Fibroblast of mammary gland (primary cell): ENCODE results near the gene LCLAT1.
A peak's percentile ranks its signal among the peaks of the same experiment; 100 is the strongest.

Experiments
- DNase-seq: peaks from one replicate; pipeline ENCODE4 v3.0.0-alpha.2; 2010; ENCODE audit warnings: low read depth
- H3K4me3 ChIP-seq: 2 replicates; pipeline ENCODE4 v1.5.1; 2011; ENCODE audit warnings: low read depth, mild to moderate bottlenecking, low read length, moderate library complexity; ENCODE audit not compliant: control insufficient read depth
- TF ChIP-seq, protein P1 (sequence below): conservative IDR thresholded peaks from 2 replicates; pipeline ENCODE4 v1.5.1; 2011; ENCODE audit warnings: low read depth, low read length, inconsistent platforms; ENCODE audit not compliant: control insufficient read depth, insufficient read depth

Gene LCLAT1

GRCh38 chr2:30412684-30413570 lies 34.1 kb upstream of the LCLAT1 start:
- TF ChIP-seq, protein P1, sequence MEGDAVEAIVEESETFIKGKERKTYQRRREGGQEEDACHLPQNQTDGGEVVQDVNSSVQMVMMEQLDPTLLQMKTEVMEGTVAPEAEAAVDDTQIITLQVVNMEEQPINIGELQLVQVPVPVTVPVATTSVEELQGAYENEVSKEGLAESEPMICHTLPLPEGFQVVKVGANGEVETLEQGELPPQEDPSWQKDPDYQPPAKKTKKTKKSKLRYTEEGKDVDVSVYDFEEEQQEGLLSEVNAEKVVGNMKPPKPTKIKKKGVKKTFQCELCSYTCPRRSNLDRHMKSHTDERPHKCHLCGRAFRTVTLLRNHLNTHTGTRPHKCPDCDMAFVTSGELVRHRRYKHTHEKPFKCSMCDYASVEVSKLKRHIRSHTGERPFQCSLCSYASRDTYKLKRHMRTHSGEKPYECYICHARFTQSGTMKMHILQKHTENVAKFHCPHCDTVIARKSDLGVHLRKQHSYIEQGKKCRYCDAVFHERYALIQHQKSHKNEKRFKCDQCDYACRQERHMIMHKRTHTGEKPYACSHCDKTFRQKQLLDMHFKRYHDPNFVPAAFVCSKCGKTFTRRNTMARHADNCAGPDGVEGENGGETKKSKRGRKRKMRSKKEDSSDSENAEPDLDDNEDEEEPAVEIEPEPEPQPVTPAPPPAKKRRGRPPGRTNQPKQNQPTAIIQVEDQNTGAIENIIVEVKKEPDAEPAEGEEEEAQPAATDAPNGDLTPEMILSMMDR: no peak
- DNase-seq: no peak
- no peak overlapping the region for H3K4me3 ChIP-seq

GRCh38 chr2:30414961-30415360 lies 32.1 kb upstream of the LCLAT1 start:
- H3K4me3 ChIP-seq: no peak overlapping the region
- no peak for DNase-seq
- TF ChIP-seq, protein P1: no peak

GRCh38 chr2:30417253-30417652 lies 29.8 kb upstream of the LCLAT1 start:
- H3K4me3 ChIP-seq: no peak overlapping the region
- TF ChIP-seq, protein P1: no peak
- DNase-seq: peak; percentile 72

DNA sequence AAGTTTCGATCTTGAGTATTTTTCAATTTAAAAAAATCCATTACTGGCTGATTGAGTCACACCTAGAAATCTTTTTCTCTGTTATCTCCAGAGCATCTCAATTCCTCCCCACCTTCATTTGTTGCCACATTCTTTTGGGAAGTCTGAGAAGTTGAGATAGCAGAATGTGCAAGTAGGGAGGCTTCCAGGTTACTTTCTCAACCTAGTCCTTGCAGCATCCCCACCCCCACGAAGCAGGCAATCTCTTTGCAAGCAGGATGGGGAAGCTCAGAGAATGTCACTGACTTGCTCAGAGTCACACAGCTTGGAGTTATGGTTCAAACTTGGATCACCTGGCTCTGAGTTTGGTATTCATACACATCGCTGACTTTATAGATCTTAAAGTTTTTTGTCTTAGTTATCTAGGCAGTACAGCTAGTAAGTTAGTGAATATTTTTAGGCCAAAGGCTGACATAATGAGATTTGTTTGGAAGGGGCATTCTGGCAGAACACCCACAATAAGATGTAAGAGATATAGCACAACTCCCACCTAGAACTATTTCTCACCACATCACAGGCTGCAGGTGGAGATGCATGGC lies 25.9 kb upstream of the LCLAT1 start:
- H3K4me3 ChIP-seq: no peak overlapping the region
- no peak for DNase-seq
- TF ChIP-seq, protein P1: no peak

GRCh38 chr2:30421604-30422443 lies 25.2 kb upstream of the LCLAT1 start:
- no peak overlapping the region for H3K4me3 ChIP-seq
- TF ChIP-seq, protein P1: no peak
- DNase-seq: peak; percentile 90

DNA sequence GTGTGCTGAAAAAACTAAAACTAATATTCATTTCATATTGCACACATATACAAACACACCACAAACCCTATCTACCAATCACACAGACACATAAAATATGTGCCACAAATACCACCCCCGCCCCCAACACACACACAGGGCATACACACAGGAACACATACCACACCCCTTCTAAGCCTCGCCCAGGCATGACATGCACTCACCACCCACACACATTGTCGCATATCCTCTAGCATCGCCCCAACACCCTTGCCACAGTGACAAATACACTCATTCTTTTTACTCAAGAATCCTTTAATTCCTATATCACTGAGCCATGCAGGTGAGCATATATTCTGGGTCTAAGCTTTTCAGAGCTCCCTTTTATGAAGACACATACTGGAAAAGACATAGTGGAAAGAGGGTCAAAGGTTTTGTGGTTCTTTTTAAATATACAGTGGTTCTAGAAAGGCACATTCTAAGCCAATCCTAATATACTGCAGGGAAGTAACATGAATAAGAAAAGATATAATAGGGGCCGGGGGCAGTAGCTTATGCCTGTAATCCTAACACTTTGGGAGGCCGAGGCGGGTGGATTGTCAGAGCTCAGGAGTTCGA lies 24.5 kb upstream of the LCLAT1 start:
- TF ChIP-seq, protein P1: no peak
- peak; percentile 54 for DNase-seq
- no peak overlapping the region for H3K4me3 ChIP-seq
